SU-DHL-6 (cell line): ENCODE results near the gene CRHR2.
"Not testable (repeated sequence)": the region's sequence is repeated elsewhere in the genome, so short reads cannot be mapped to it uniquely, and the experiment has no call there.

Experiments
- H2AFZ ChIP-seq: fragments of 200-600 bp; sonication (generic); 2 replicates; pipeline ENCODE4 v1.6.1; 2014; ENCODE audit warnings: low read depth, mild to moderate bottlenecking, moderate library complexity, mixed read lengths, antibody characterized with exemption, low read length; ENCODE audit not compliant: severe bottlenecking
- H3F3A ChIP-seq: fragments of 200-600 bp; shearing (Covaris generic); 2 replicates; pipeline ENCODE4 v1.6.0; 2016; ENCODE audit warnings: antibody characterized with exemption, mild to moderate bottlenecking; ENCODE audit not compliant: insufficient read depth
- H3K27ac ChIP-seq: fragments of 200-600 bp; sonication (generic); 2 replicates; pipeline ENCODE4 v1.5.1; 2016; ENCODE audit warnings: low read depth, mild to moderate bottlenecking, low read length, moderate library complexity, mixed read lengths
- H3K27me3 ChIP-seq: fragments of 200-600 bp; sonication (generic), shearing (Covaris generic); 2 replicates; pipeline ENCODE4 v1.6.0; 2014; ENCODE audit warnings: mild to moderate bottlenecking, low read length
- H3K36me3 ChIP-seq: fragments of 200-600 bp; sonication (generic); 2 replicates; pipeline ENCODE4 v1.6.1; 2014; ENCODE audit warnings: mild to moderate bottlenecking, low read length, mixed read lengths
- H3K4me2 ChIP-seq: fragments of 300-600, 200-600 bp; shearing (Covaris generic), sonication (generic); 2 replicates; pipeline ENCODE4 v1.6.0; 2014; ENCODE audit warnings: low read length, low read depth, mild to moderate bottlenecking; ENCODE audit not compliant: poor library complexity, severe bottlenecking
- H3K4me3 ChIP-seq: fragments of 200-600 bp; sonication (generic); 2 replicates; pipeline ENCODE4 v1.5.1; 2014; ENCODE audit warnings: antibody characterized with exemption, low read length, mild to moderate bottlenecking, mixed read lengths; ENCODE audit not compliant: insufficient read depth, poor library complexity, severe bottlenecking
- H3K79me2 ChIP-seq: fragments of 200-600 bp; sonication (generic); 2 replicates; pipeline ENCODE4 v1.6.1; 2014; ENCODE audit warnings: mild to moderate bottlenecking, low read length, moderate library complexity; ENCODE audit not compliant: insufficient read depth
- H3K9ac ChIP-seq: fragments of 200-600 bp; sonication (generic); 2 replicates; pipeline ENCODE4 v1.7.0; 2014; ENCODE audit warnings: mild to moderate bottlenecking, low read length
- H3K9me2 ChIP-seq: fragments of 200-600 bp; sonication (generic); replicated peaks from 2 replicates; pipeline ENCODE4 v1.6.1; 2014; ENCODE audit warnings: low read length; ENCODE audit not compliant: insufficient read depth
- H3K9me3 ChIP-seq: fragments of 200-600 bp; sonication (generic); 2 replicates; pipeline ENCODE4 v1.6.1; 2014; ENCODE audit warnings: low read length, mixed read lengths; ENCODE audit not compliant: insufficient read depth
- H4K20me1 ChIP-seq: fragments of 200-600 bp; sonication (generic); 2 replicates; pipeline ENCODE4 v1.6.1; 2014; ENCODE audit warnings: low read depth, mild to moderate bottlenecking, antibody characterized with exemption, low read length, moderate library complexity, mixed read lengths
- EZH2phosphoT487 ChIP-seq: fragments of 200-600 bp; sonication (generic), shearing (Covaris generic); conservative IDR thresholded peaks from 2 replicates; pipeline ENCODE4 v1.6.1; 2018; ENCODE audit warnings: mild to moderate bottlenecking, antibody characterized with exemption, low read length, moderate library complexity, mixed read lengths
- TF ChIP-seq, protein P1 (sequence below): fragments of 200-600 bp; sonication (generic); IDR thresholded peaks from one replicate; pipeline ENCODE4 v1.5.1; 2017; ENCODE audit warnings: antibody characterized with exemption, mild to moderate bottlenecking, low read length, moderate library complexity; ENCODE audit not compliant: insufficient read depth, poor library complexity, severe bottlenecking

Gene CRHR2

GRCh38 chr7:30722671-30723070, 40.4 kb upstream of the CRHR2 start:
- TF ChIP-seq, protein P1, sequence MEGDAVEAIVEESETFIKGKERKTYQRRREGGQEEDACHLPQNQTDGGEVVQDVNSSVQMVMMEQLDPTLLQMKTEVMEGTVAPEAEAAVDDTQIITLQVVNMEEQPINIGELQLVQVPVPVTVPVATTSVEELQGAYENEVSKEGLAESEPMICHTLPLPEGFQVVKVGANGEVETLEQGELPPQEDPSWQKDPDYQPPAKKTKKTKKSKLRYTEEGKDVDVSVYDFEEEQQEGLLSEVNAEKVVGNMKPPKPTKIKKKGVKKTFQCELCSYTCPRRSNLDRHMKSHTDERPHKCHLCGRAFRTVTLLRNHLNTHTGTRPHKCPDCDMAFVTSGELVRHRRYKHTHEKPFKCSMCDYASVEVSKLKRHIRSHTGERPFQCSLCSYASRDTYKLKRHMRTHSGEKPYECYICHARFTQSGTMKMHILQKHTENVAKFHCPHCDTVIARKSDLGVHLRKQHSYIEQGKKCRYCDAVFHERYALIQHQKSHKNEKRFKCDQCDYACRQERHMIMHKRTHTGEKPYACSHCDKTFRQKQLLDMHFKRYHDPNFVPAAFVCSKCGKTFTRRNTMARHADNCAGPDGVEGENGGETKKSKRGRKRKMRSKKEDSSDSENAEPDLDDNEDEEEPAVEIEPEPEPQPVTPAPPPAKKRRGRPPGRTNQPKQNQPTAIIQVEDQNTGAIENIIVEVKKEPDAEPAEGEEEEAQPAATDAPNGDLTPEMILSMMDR = no peak
- TF ChIP-seq EZH2phosphoT487 = no peak
- no peak overlapping the region for H3K4me3 ChIP-seq
- H3K79me2 ChIP-seq = no peaks in the 10 kb centered on the region
- H3K9me2 ChIP-seq = no peaks in the 10 kb centered on the region
- no peak overlapping the region for H2AFZ ChIP-seq
- H3K27me3 ChIP-seq = no peaks in the 10 kb centered on the region
- H3K27ac ChIP-seq = no peak overlapping the region
- no peaks in the 10 kb centered on the region for H4K20me1 ChIP-seq
- H3K4me2 ChIP-seq = no peak overlapping the region
- peaks cover 8% of the 10 kb centered on the region; the same call in 1 of the 2 replicates for H3K9me3 ChIP-seq
- H3F3A ChIP-seq = no peaks in the 10 kb centered on the region
- no peaks in the 10 kb centered on the region for H3K36me3 ChIP-seq
- H3K9ac ChIP-seq = no peak overlapping the region

DNA sequence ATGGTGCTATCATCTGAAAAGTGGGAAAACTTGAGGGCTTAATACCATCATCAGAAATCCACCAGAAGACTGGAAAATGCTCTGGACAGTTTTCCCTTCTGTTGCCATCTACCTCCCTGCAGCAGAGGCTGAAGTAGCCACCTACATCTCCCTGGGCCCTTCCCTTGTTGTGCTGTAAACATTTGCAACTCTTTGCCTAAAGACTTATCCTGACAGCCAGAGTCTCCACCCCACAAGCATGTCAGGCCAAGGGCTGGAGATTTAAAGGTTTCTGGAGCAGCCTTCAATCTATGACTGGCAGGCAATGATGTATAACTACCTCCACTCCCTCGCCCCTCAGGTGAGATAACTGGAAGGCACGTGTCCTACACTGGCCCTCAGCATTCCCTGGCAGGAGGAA, 39.9 kb upstream of the CRHR2 start:
- Histone ChIP-seq H3K4me3 (no peak overlapping the region), H3K79me2 (no peaks in the 10 kb centered on the region), H3K9me3 (peaks cover 8% of the 10 kb centered on the region; the same call in 1 of the 2 replicates), H3K9ac (no peak overlapping the region), H2AFZ (no peak overlapping the region), H4K20me1 (no peaks in the 10 kb centered on the region), H3K27me3 (no peaks in the 10 kb centered on the region), H3F3A (no peaks in the 10 kb centered on the region), H3K4me2 (no peak overlapping the region), H3K9me2 (no peaks in the 10 kb centered on the region), H3K36me3 (no peaks in the 10 kb centered on the region), H3K27ac (no peak overlapping the region)
- TF ChIP-seq EZH2phosphoT487 = no peak
- TF ChIP-seq, protein P1 = no peak

GRCh38 chr7:30721211-30721610, 39.0 kb upstream of the CRHR2 start:
- H3K27ac ChIP-seq = no peak overlapping the region
- no peaks in the 10 kb centered on the region for H3K79me2 ChIP-seq
- no peak overlapping the region for H2AFZ ChIP-seq
- no peaks in the 10 kb centered on the region for H4K20me1 ChIP-seq
- TF ChIP-seq, protein P1 = no peak
- TF ChIP-seq EZH2phosphoT487 = no peak
- H3K9me3 ChIP-seq = peaks cover 8% of the 10 kb centered on the region; the same call in 1 of the 2 replicates
- no peak overlapping the region for H3K4me2 ChIP-seq
- H3K4me3 ChIP-seq = no peak overlapping the region
- no peaks in the 10 kb centered on the region for H3K27me3 ChIP-seq
- H3K36me3 ChIP-seq = no peaks in the 10 kb centered on the region
- no peaks in the 10 kb centered on the region for H3F3A ChIP-seq
- no peak overlapping the region for H3K9ac ChIP-seq
- H3K9me2 ChIP-seq = no peaks in the 10 kb centered on the region

DNA sequence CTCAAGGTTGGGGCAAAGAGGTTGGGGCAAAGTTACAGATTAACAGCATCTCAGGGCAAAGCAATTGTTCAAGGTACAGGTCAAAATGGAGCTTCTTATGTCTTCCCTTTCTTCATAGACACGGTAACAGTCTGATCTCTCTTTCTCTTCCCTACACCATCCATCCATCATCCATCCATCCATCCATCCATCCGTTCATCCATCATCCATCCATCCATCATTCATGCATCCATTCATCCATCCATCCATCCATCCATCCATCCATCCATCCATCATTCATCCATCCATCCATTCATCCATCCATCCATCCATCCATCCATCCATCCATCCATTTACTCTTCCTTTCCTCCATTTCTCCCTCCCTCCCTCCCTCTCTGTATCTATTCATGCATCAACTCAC, 37.2 kb upstream of the CRHR2 start:
- H3K36me3 ChIP-seq, H3K9ac ChIP-seq, H4K20me1 ChIP-seq, H3K9me2 ChIP-seq, H3F3A ChIP-seq, H2AFZ ChIP-seq, H3K79me2 ChIP-seq, H3K9me3 ChIP-seq, H3K4me2 ChIP-seq, H3K27ac ChIP-seq, H3K27me3 ChIP-seq, H3K4me3 ChIP-seq: not testable (repeated sequence)
